Stomach (tissue), 9 donors: ENCODE results near the gene CDH23. TPM values are rescaled to one million over a fixed set of nuclear protein-coding genes. Genes with fewer than 3 reads are reported as not detected.
A peak's percentile ranks its signal among the peaks of the same experiment; 100 is the strongest.

ENCODE experiments used
- DNase-seq, 2 donors: peaks; one replicate each; pipeline versions ENCODE4 v3.0.0 to v3.0.0-alpha.2; 2013 to 2019
- H3K27ac ChIP-seq, 5 donors: fragments of 200-600 bp in 4 of 5; sonication (generic) in 4 of 5; one replicate each; pipeline ENCODE4 v1.5.1; 2013 to 2019; ENCODE audit warnings: mild to moderate bottlenecking in 1 of 5, moderate library complexity in 1 of 5
- H3K27me3 ChIP-seq, 3 donors: fragments of 200-600 bp; sonication (generic); one replicate each; pipeline ENCODE4 v1.5.1; 2017 to 2019; ENCODE audit warnings: mixed run types in 1 of 3
- H3K36me3 ChIP-seq, 4 donors: fragments of 200-600 bp; sonication (generic); 1 replicate in 3 of 4; 2 replicates in 1 of 4; pipeline ENCODE4 v1.5.1; 2016 to 2019
- H3K4me1 ChIP-seq, 4 donors: fragments of 200-600 bp; sonication (generic); one replicate each; pipeline ENCODE4 v1.5.1; 2016 to 2019
- H3K4me3 ChIP-seq, 4 donors: fragments of 200-600 bp; sonication (generic) in 3 of 4; one replicate each; pipeline ENCODE4 v1.5.1; 2016 to 2019; ENCODE audit warnings: mild to moderate bottlenecking in 1 of 4
- H3K9me3 ChIP-seq, 4 donors: fragments of 200-600 bp; sonication (generic); one replicate each; pipeline ENCODE4 v1.5.1; 2016 to 2019
- EP300 ChIP-seq: sonication (generic); formaldehyde crosslinking; IDR thresholded peaks from one replicate; pipeline ENCODE4 v1.6.1; 2017; ENCODE audit warnings: antibody characterized with exemption
- POLR2A ChIP-seq, 4 donors: fragments of 450-650 bp; IDR thresholded peaks; one replicate each; pipeline ENCODE4 v1.6.1; 2016; ENCODE audit warnings: antibody characterized with exemption in 4 of 4, control low read depth in 2 of 4, mild to moderate bottlenecking in 1 of 4, moderate library complexity in 1 of 4
- POLR2AphosphoS5 ChIP-seq, 3 donors: sonication (generic); formaldehyde crosslinking; IDR thresholded peaks; one replicate each; pipeline ENCODE4 v1.6.1; 2016; ENCODE audit warnings: antibody characterized with exemption in 3 of 3
- WGBS, 5 donors: extraction: QIAGEN DNeasy Blood & Tissue Kit in 3 of 5; methylation state at CpG; one replicate each; pipeline versions ENCODE4 v1.1.5 to v1.1.7; 2013 to 2018; 5-methylcytosine and 5-hydroxymethylcytosine counted together
- intact Hi-C: fragments of 100-400 bp; cut with DNase I; formaldehyde crosslinking; loops from one replicate; pipeline ENCODE4 v1.15.1; 2023; ENCODE audit warnings: low total_unique reads
- polyA plus RNA-seq, 3 donors: library from polyadenylated mRNA; stranded (reverse); fragments of 200-250 nt; gene quantifications; one replicate each; pipeline ENCODE4 v1.2.3, GENCODE V29; 2013
- total RNA-seq, 5 donors: library from RNA; depleted of rRNA; stranded (reverse); fragments of >200 nt; gene quantifications; one replicate each; pipeline versions ENCODE4 v1.1.0 to v1.2.3, GENCODE V29; 2014 to 2016
- TF ChIP-seq, protein P1 (sequence below), 7 experiments: fragments of 450-650 bp in 4 of 7; fragments of 200-600 bp in 3 of 7; sonication (generic) in 3 of 7; IDR thresholded peaks; one replicate each; pipeline ENCODE4 v1.5.1; 2016 to 2019; ENCODE audit warnings: antibody characterized with exemption in 7 of 7, control low read depth in 2 of 7, mild to moderate bottlenecking in 1 of 7
- donor health status: healthy with polysubstance abuse.
- donor health status: Bipolar disorder and iron deficiency.
- donor health status: healthy.

CDH23 gene
- total and polyA plus RNA-seq, 8 donors, result 0.31 to 8.2 (median 2.2) TPM

DNA sequence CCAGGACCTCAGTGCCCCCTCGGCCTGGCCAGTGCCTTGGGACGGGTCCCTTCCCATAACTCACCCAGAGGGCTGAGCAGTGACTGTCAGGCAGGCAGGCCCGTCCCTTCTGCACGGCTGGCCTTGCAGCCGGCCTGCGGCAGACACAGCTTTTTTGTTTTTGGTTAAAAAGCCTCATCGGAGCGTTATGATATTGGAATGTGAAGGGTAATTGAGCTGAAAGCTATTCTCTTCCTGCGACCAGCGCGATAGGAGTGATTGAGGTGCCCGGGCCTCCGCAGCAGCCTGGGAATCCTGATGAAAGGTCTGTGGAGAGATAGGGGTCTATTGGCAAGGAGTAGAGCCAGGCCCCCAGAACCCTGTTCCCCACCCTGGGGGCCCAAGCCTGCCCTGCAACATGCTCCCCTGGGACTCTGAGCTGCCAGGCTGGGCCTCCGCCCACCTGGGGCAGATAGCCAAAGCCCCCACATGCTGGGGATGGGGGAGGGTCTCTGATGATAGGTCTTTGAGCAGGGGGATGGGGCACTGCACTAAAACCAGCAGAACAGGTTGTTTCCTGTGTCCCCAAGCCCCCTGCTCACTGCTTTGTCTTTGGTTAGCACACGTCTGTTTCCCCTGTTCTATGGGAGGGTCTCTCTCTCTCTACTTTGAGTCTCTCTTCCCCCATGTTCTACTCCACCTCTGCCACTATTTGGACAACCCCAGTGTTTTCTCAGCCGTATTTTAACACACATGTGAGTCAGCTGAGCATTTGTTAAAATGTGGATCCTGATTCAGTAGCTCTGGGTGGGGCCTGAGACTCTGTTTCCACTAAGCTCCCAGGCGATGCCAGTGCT lies 131.9 kb downstream of the CDH23 start:
- 81 to 87% (median 83%) methylated on average over 17 of the region's 17 CpGs for WGBS, 5 donors
- no peaks in the 10 kb centered on the region for H3K9me3 ChIP-seq
- DNase-seq, result no peak
- intact Hi-C loops, result no loop called here
- no peaks in the 10 kb centered on the region for H3K4me1 ChIP-seq
- no peaks in the 10 kb centered on the region for H3K36me3 ChIP-seq
- no peak overlapping the region for H3K27ac ChIP-seq
- no peak overlapping the region for H3K4me3 ChIP-seq
- peaks cover 0 to 19% (median 8%) of the 10 kb centered on the region in 3 donors for H3K27me3 ChIP-seq
- TF ChIP-seq EP300 (no peak), POLR2A (IDR thresholded peaks at IDR 0.05) (no peak), POLR2AphosphoS5 (IDR thresholded peaks at IDR 0.05) (no peak)
- TF ChIP-seq, protein P1, sequence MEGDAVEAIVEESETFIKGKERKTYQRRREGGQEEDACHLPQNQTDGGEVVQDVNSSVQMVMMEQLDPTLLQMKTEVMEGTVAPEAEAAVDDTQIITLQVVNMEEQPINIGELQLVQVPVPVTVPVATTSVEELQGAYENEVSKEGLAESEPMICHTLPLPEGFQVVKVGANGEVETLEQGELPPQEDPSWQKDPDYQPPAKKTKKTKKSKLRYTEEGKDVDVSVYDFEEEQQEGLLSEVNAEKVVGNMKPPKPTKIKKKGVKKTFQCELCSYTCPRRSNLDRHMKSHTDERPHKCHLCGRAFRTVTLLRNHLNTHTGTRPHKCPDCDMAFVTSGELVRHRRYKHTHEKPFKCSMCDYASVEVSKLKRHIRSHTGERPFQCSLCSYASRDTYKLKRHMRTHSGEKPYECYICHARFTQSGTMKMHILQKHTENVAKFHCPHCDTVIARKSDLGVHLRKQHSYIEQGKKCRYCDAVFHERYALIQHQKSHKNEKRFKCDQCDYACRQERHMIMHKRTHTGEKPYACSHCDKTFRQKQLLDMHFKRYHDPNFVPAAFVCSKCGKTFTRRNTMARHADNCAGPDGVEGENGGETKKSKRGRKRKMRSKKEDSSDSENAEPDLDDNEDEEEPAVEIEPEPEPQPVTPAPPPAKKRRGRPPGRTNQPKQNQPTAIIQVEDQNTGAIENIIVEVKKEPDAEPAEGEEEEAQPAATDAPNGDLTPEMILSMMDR (IDR thresholded peaks at IDR 0.05), result no peak

DNA sequence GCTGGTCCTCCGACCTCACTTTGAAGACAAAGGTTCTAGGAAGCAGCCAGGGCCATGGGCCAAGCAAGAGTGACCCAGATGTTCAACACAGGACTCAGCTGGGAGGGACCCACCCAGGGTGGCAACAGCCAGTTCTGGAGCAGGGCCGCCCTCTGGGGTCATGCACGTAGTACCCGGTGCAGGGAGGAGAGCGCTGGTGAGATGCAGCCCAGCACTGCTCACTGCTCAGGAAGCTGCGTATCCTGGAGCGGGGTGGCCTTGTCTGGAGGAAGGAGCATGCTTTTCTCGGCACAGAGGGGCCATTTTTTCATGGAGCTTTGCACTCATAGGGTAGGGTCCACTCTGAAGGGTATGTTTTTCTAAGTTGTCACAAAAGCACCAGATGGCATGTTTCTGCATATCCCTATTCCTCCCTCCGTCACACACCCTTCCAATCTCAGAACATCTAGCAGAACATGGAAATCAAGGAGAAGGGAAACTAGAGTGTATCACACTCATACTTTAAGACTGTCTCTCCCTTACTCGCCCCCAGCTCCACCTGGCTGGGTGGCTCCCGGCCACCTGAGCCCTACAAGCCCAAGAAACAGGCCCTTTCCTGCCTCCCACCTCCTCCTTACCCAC lies 132.6 kb downstream of the CDH23 start:
- Histone ChIP-seq H3K4me3 (no peak overlapping the region), H3K4me1 (no peaks in the 10 kb centered on the region), H3K9me3 (no peaks in the 10 kb centered on the region), H3K27me3 (peaks cover 0 to 12% (median 2%) of the 10 kb centered on the region in 3 donors), H3K36me3 (no peaks in the 10 kb centered on the region), H3K27ac (no peak overlapping the region)
- TF ChIP-seq POLR2AphosphoS5 (IDR thresholded peaks at IDR 0.05), result no peak
- TF ChIP-seq POLR2A (IDR thresholded peaks at IDR 0.05), result no peak
- TF ChIP-seq, protein P1 (IDR thresholded peaks at IDR 0.05), result no peak
- DNase-seq, result no peak
- WGBS, 5 donors, result 75 to 83% (median 81%) methylated on average over 5 to 11 of the region's 11 CpGs
- intact Hi-C loops, result no loop called here

DNA sequence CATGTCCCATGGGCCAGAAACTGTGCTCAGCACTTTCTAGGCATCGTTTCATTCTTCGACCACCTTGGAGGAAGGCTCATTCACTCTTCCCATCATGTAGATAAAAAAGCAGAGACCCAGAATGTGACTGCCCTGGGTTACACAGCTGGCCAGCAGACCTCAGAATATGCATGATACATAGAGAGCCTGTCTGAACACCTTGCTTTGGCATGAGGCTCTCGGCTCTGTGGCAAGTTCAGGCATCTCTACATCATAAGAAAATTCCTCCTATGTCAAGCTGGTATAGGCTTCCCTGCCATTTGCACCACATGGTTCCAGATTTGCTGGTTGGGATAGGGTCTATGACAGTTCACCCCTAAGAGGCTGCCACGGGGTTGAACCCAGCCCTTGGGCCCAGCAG lies 134.1 kb downstream of the CDH23 start:
- no peaks in the 10 kb centered on the region for H3K9me3 ChIP-seq
- H3K4me3 ChIP-seq, result no peak overlapping the region
- no peaks in the 10 kb centered on the region for H3K36me3 ChIP-seq
- 90 to 94% (median 92%) methylated on average over 4 of the region's 4 CpGs for WGBS, 5 donors
- intact Hi-C loops, result no loop called here
- H3K27me3 ChIP-seq, result peaks cover 0 to 4% (median 2%) of the 10 kb centered on the region in 3 donors
- no peak overlapping the region for H3K27ac ChIP-seq
- no peak for TF ChIP-seq POLR2AphosphoS5 (IDR thresholded peaks at IDR 0.05)
- TF ChIP-seq EP300, result no peak
- TF ChIP-seq, protein P1 (IDR thresholded peaks at IDR 0.05), result no peak
- no peak for TF ChIP-seq POLR2A (IDR thresholded peaks at IDR 0.05)
- no peaks in the 10 kb centered on the region for H3K4me1 ChIP-seq
- DNase-seq, result no peak

DNA sequence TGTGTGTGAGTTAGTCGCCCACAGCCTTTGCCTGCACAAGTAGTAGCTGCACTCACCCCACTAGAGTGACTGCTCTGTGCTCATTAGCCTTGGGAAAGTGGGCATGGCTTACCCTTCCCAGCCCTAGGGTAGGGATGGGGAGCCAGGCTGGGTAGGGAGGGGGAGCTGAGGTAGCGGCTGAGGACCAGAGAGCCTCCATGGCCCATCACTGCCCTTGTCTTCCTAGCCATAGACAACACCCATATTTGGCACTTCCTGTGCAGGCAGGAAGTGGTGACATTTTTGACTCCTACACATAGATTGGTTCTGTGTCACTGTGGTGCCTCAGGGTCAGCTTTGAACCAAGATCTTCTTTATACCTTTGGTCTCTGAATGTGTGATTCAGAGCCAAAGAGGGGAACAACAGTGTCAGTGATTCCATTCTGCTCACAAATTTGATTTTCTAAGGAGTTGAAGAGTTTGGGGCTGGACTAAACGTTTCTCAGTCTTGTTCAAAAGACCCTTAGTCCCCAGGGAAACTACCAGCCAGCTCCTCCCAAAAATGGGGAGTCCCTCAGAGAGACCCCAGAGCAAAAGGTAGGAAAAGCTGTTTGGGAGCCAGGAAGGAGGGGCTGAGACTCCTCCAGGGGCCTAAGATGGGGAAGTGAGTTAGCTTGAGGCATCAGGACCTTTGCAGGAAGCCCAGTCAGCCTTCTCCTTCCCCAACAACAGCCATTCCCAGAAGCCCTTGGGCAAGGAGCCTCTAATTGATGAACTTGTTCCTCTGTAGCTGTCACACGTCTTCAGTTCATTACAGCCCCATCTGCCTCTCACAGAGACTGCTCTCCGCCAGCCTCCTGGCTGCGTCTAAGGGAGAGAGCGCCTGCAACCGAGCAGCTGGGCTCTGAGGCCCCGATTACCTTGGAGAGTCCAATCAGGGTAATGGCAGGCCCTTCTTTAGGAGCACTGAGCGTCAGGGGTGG lies 135.0 kb downstream of the CDH23 start:
- Histone ChIP-seq H3K4me3 (no peak overlapping the region), H3K27me3 (peaks cover 0 to 4% (median 2%) of the 10 kb centered on the region in 3 donors), H3K9me3 (no peaks in the 10 kb centered on the region), H3K36me3 (no peaks in the 10 kb centered on the region), H3K27ac (no peak overlapping the region), H3K4me1 (no peaks in the 10 kb centered on the region)
- WGBS, 5 donors, result 80 to 88% (median 84%) methylated on average over 8 to 10 of the region's 10 CpGs
- intact Hi-C loops, result no loop called here
- TF ChIP-seq EP300 (no peak), POLR2AphosphoS5 (IDR thresholded peaks at IDR 0.05) (no peak), POLR2A (IDR thresholded peaks at IDR 0.05) (no peak)
- TF ChIP-seq, protein P1 (IDR thresholded peaks at IDR 0.05), result no peak
- DNase-seq, result peak in 1 of 2 donors; percentile 29
